Esophagus squamous epithelium (tissue), 4 donors: ENCODE data around the gene FBXO42.

ENCODE experiments used
- CTCF ChIP-seq, 6 experiments: fragments of 450-650 bp in 4 of 6; fragments of 200-600 bp in 2 of 6; sonication (generic) in 2 of 6; IDR thresholded peaks; one replicate each; pipeline ENCODE4 v1.5.1; 2016 to 2019; ENCODE audit warnings: antibody characterized with exemption in 6 of 6, mild to moderate bottlenecking in 4 of 6, moderate library complexity in 4 of 6
- POLR2A ChIP-seq, 4 donors: fragments of 450-650 bp; IDR thresholded peaks; one replicate each; pipeline ENCODE4 v1.6.1; 2017; ENCODE audit warnings: antibody characterized with exemption in 4 of 4, mild to moderate bottlenecking in 4 of 4, moderate library complexity in 3 of 4

- TF ChIP-seq CTCF (IDR thresholded peaks at IDR 0.05) (no peak), POLR2A (IDR thresholded peaks at IDR 0.05) (no peak)
Measured at GRCh38 chr1:16224472-16224871, 127.8 kb downstream of the FBXO42 start.
